Tibial artery (tissue), 4 donors: ENCODE results near the gene KCNAB2.

Source experiments
- DNase-seq, 2 donors: peaks; one replicate each; pipeline ENCODE4 v3.0.0-alpha.2; 2019
- H3K27ac ChIP-seq, 2 donors: fragments of 200-600 bp; sonication (generic) in 1 of 2; 1 replicate in 1 of 2; 2 replicates in 1 of 2; pipeline ENCODE4 v1.5.1; 2018 to 2019; ENCODE audit warnings: mild to moderate bottlenecking in 1 of 2
- H3K27me3 ChIP-seq, 2 donors: fragments of 200-600 bp; sonication (generic) in 1 of 2; one replicate each; pipeline versions ENCODE4 v1.5.1 to v1.6.0; 2016 to 2019
- H3K36me3 ChIP-seq, 3 donors: fragments of 200-600 bp; sonication (generic) in 2 of 3; one replicate each; pipeline ENCODE4 v1.5.1; 2016 to 2019; ENCODE audit warnings: mild to moderate bottlenecking in 2 of 3
- H3K4me1 ChIP-seq, 4 donors: fragments of 200-600 bp; sonication (generic) in 2 of 4; 1 replicate in 3 of 4; 2 replicates in 1 of 4; pipeline ENCODE4 v1.5.1; 2016 to 2019
- H3K4me3 ChIP-seq, 2 donors: fragments of 200-600 bp; sonication (generic) in 1 of 2; 1 replicate in 1 of 2; 2 replicates in 1 of 2; pipeline ENCODE4 v1.5.1; 2018 to 2019; ENCODE audit warnings: mild to moderate bottlenecking in 2 of 2
- H3K9me3 ChIP-seq, 3 donors: fragments of 200-600 bp; sonication (generic) in 1 of 3; one replicate each; pipeline ENCODE4 v1.5.1; 2016 to 2019
- intact Hi-C: fragments of 100-400 bp; cut with DNase I; formaldehyde crosslinking; loops from one replicate; pipeline ENCODE4 v1.15.0; 2023; ENCODE audit warnings: low total_unique reads
- TF ChIP-seq, protein P1 (sequence below), 2 experiments: fragments of 200-600 bp in 1 of 2; fragments of 450-650 bp in 1 of 2; IDR thresholded peaks; one replicate each; pipeline ENCODE4 v1.5.1; 2017 to 2019; ENCODE audit warnings: antibody characterized with exemption in 2 of 2, mild to moderate bottlenecking in 1 of 2, moderate library complexity in 1 of 2

KCNAB2 gene

DNA sequence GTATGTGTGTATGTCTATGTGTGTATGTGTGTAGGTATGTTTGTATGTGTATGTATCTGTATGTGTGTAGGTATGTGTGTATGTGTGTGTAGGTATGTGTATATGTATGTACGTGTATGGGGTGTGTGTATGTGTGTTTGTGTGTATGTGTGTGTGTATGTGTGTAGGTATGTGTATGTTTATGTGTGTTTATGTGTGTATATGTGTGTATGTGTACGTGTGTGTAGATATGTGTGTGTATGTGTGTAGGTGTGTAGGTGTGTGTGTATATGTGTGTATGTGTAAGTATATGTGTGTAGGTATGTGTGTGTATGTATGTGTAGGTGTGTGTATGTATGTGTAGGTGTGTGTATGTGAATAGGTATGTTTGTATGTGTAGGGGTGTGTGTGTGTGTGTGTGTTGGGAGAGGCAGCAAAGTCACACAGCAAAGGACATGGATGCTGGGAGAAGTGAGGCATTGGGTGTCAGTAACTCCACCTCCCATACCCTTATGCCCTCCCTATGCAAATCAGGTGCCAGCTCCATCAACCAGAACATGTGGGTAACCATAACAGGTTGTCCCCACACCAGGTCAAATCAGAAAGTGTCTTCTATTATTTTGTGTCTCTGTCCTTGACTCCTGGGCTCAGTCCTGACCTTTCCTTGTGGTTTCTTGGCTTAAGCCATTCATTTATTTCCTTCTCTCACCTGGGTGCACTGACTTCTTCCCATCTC is 15.0 kb upstream of the KCNAB2 start:
- intact Hi-C loops, result no loop called here
- TF ChIP-seq, protein P1, sequence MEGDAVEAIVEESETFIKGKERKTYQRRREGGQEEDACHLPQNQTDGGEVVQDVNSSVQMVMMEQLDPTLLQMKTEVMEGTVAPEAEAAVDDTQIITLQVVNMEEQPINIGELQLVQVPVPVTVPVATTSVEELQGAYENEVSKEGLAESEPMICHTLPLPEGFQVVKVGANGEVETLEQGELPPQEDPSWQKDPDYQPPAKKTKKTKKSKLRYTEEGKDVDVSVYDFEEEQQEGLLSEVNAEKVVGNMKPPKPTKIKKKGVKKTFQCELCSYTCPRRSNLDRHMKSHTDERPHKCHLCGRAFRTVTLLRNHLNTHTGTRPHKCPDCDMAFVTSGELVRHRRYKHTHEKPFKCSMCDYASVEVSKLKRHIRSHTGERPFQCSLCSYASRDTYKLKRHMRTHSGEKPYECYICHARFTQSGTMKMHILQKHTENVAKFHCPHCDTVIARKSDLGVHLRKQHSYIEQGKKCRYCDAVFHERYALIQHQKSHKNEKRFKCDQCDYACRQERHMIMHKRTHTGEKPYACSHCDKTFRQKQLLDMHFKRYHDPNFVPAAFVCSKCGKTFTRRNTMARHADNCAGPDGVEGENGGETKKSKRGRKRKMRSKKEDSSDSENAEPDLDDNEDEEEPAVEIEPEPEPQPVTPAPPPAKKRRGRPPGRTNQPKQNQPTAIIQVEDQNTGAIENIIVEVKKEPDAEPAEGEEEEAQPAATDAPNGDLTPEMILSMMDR (IDR thresholded peaks at IDR 0.05), result no peak
- no peak overlapping the region for H3K27ac ChIP-seq
- DNase-seq, result no peak
- peaks cover 0 to 54% of the 10 kb centered on the region in 2 donors for H3K27me3 ChIP-seq
- H3K4me3 ChIP-seq, result no peak overlapping the region
- no peaks in the 10 kb centered on the region for H3K9me3 ChIP-seq
- no peaks in the 10 kb centered on the region for H3K36me3 ChIP-seq
- H3K4me1 ChIP-seq, result peaks cover 0 to 11% (median 2%) of the 10 kb centered on the region in 4 donors

DNA sequence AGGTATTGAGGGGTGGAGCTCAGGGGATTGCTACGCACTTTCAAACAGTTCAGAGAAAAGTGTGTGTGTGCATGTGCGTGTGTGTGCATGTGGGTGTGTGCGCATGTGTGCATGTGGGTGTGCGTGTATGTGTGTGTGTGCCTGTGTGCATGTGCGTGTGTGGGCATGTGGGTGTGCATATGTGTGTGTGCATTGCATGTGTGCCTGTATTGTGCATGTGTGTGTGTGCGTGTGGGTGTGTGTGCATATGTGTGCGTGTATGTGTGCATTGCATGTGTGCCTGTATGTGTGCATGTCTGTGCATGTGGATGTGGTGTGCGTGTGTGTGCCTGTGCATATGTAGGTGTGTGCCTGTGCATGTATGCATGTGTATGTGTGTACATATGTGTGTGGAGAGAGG is 12.6 kb upstream of the KCNAB2 start:
- Histone ChIP-seq H3K27me3 (peaks cover 0 to 33% of the 10 kb centered on the region in 2 donors), H3K4me1 (peaks cover 0 to 9% (median 2%) of the 10 kb centered on the region in 4 donors), H3K27ac (no peak overlapping the region), H3K4me3 (no peak overlapping the region), H3K36me3 (no peaks in the 10 kb centered on the region), H3K9me3 (no peaks in the 10 kb centered on the region)
- no peak for DNase-seq
- TF ChIP-seq, protein P1 (IDR thresholded peaks at IDR 0.05), result no peak
- intact Hi-C loops, result no loop called here

GRCh38 chr1:6033986-6034749 is 11.5 kb upstream of the KCNAB2 start:
- H3K36me3 ChIP-seq, result no peaks in the 10 kb centered on the region
- H3K4me1 ChIP-seq, result peaks cover 0 to 9% (median 2%) of the 10 kb centered on the region in 4 donors
- no peak overlapping the region for H3K4me3 ChIP-seq
- intact Hi-C loops, result no loop called here
- H3K27me3 ChIP-seq, result peaks cover 0 to 27% of the 10 kb centered on the region in 2 donors
- no peaks in the 10 kb centered on the region for H3K9me3 ChIP-seq
- no peak for DNase-seq
- TF ChIP-seq, protein P1 (IDR thresholded peaks at IDR 0.05), result peak; percentile 33 to 51
- no peak overlapping the region for H3K27ac ChIP-seq

DNA sequence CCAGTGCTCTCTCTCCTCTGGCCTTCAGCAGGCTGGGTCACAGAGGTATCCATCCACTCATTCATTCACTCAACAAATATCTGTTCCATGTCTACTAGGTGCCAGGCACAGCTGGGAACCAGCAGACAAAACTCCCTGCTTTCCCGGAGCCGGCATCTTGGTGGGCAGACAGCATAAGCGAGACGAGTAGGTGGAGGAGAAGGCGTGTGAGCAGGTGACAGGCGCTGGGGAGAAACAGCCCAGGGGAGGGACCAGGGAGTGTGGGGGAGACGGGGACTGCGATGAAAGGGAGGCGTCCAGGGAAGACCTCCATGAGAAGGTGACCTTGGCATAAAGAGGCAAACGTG is 11.0 kb upstream of the KCNAB2 start:
- intact Hi-C loops, result no loop called here
- H3K9me3 ChIP-seq, result no peaks in the 10 kb centered on the region
- H3K27ac ChIP-seq, result no peak overlapping the region
- peaks cover 0 to 9% (median 2%) of the 10 kb centered on the region in 4 donors for H3K4me1 ChIP-seq
- H3K27me3 ChIP-seq, result peaks cover 0 to 25% of the 10 kb centered on the region in 2 donors
- DNase-seq, result no peak
- H3K36me3 ChIP-seq, result no peaks in the 10 kb centered on the region
- no peak overlapping the region for H3K4me3 ChIP-seq
- TF ChIP-seq, protein P1 (IDR thresholded peaks at IDR 0.05), result no peak

GRCh38 chr1:6035303-6035702 is 10.4 kb upstream of the KCNAB2 start:
- Histone ChIP-seq H3K27me3 (peaks cover 0 to 22% of the 10 kb centered on the region in 2 donors), H3K4me1 (peaks cover 0 to 9% (median 2%) of the 10 kb centered on the region in 4 donors), H3K9me3 (no peaks in the 10 kb centered on the region), H3K27ac (no peak overlapping the region), H3K36me3 (no peaks in the 10 kb centered on the region), H3K4me3 (no peak overlapping the region)
- intact Hi-C loops, result no loop called here
- TF ChIP-seq, protein P1 (IDR thresholded peaks at IDR 0.05), result no peak
- DNase-seq, result no peak
